Activated naive CD4-positive, alpha-beta T cell treated with Interleukin-2 at 50 U/mL for 16 hours (primary cell): ENCODE data around the gene BACH2.
"Not testable (repeated sequence)": the region's sequence is repeated elsewhere in the genome, so short reads cannot be mapped to it uniquely, and the experiment has no call there.

Experiments used
- DNase-seq: peaks from one replicate; pipeline ENCODE4 v3.0.0-alpha.2; 2020

Gene BACH2

DNA sequence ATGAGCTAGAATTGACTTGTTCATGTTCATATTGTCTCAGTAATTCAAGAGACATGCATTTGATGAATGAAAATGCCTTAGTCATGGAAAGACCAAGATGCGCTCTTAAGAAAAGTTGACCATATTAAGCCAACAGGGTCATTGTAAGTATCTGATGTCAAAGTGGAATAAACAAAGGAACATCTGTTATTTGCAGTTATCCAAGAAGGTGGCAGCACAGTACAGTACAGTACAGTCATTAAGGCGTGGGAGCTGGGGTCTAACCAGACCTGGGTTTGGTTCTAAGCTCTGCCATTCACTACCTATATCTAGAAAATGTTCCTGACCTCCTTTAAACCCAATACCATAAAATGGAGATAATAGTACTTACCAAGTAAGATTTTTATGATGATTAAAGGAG, 178.1 kb downstream of the BACH2 start:
- no peak for DNase-seq

DNA sequence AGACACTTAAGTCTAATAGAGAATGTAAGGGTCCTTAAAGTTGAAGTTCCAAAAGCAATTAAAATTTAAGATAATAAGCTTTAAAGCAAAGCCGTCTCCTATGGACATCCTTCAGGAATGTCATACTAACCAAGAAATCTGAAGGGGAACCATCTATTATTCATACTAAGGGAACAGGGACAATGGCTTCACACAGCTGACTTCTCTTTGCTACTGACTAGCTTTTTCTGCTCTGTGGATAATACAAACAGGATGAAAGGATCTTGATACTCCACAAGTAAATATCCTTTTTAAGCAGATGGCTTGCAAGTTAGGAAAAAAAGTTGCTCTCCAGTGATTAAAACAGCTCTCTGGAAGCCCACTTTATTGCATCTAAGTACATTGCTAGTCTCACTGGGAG, 178.6 kb downstream of the BACH2 start:
- DNase-seq: no peak

DNA sequence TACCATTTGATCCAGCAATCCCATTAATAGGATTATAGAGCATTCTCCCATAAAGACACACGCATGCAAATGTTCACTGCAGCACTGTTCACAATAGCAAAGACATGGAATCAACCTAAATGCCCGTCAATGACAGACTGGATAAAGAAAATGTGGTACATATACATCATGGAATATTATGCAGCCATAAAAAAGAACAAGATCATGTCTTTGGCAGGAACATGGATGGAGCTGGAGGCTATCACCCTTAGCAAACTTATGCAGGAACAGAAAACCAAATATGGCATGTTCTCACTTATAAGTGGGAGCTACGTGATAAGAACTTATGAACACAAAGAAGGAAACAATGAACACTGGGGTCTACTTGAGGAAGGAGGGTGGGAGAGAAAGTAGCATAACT, 180.5 kb downstream of the BACH2 start:
- DNase-seq: not testable (repeated sequence)

DNA sequence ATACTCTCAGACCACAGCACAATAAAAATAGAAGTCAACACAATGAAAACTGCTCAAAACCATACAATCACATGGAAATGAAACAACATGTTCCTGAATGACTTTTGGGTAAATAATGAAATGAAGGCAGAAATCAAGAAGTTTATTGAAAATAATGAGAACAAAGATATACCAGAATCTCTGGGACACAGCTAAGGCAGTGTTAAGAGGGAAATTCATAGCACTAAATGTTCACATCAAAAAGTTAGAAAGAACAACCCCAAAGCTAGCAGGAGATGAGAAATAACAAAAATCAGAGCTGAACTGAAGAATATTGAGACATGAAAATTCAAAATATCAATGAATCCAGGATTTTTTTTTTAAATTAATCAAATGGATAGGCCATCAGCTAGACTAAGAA, 183.3 kb downstream of the BACH2 start:
- no peak for DNase-seq

DNA sequence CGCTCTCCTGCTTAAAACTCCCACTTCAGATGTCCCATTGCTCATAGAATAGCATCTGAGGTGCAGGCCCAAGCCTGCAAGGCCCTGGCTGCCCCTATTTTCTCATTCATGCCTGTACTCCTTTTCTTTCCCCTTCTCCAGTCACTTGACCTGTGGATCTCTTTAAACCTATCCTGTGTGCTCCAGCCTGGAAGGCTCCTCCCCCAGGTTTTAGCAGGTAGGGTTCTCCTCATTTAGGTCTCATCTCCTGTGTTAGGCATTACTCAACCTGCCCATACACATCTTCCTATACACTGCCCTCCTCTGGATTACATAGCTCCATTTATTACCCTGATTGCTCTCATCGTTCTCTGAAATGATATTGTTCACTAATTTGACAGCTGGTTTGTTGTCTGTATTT, 185.3 kb downstream of the BACH2 start:
- no peak for DNase-seq

DNA sequence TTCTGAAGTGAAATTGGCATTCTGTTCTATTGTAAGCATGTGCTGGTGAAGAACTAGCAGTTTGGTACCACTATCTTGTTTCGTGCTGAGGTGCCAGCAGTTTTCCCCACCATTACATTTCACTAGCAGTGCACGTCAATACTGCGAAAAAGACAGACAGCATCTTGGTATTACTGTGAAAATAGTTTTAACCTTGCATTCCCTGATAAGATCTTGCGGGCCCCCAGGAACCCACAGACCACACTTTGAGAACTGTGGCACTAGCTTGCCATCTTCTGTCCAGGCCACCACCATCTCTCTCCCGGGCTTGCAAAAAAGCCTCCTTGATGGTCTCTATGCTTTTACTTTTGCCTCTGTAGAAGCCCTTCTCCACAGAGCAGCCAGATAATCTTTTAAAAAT, 185.7 kb downstream of the BACH2 start:
- DNase-seq: peak; percentile 59

DNA sequence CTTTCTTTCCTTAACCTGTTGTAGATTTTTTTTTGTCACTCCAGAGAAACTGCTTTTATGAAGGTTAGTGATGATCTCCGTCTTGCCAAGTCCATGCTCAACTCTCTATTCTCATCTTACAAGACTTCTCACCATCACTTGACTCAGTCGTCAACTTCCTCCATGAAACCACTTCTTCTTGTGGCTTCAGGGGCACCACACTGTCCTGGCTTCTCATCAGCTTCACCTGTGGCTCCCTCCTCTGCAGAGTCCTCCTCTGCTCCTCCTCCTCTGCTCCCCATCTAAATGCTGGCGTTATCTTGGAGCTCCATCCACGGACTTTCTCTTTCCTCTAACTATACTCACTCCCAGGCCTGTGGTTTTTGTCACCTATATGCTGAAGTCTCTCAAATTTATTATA, 187.5 kb downstream of the BACH2 start:
- no peak for DNase-seq

DNA sequence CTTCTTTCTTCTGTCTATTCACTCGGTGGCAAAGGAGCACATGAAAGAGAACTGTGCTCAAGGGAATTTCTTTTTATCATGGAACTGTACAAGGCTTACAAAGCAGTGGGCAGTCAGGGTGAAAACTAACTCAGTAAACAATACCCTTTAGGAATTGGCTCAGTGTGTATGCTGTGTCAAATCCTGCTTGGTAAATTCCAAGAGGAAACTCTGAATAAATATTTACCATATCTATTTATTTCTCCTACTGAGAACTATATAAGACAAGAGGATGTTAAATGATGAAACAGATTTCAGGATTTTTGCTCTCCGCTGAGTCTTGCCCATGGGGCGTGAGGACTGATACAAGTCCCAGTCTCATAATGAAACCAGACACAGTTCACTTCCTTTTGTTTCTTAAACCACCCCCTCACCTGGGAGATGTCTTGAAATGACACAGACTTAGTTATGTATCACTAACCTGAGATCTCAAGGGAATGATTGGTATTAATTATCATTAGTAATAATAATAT, 188.8 kb downstream of the BACH2 start:
- DNase-seq: peak; percentile 30

DNA sequence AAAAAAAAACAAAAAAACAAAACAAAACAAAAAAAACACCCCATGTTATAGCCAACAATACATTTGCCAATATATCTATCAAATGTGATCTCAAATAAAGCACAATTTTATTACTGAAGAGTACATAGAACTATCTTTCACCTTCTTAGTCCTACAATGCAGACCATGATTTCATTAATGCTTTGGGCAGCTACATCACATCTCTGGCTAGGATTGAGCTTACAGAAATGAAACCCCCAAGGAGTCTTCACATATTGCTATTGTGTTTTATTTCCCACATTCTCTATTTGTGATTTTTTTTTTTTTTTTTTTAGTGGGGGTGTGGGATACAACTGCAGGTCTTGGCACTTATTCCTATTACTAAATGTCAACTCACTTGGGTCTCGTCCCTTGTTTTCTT, 189.3 kb downstream of the BACH2 start:
- DNase-seq: no peak

DNA sequence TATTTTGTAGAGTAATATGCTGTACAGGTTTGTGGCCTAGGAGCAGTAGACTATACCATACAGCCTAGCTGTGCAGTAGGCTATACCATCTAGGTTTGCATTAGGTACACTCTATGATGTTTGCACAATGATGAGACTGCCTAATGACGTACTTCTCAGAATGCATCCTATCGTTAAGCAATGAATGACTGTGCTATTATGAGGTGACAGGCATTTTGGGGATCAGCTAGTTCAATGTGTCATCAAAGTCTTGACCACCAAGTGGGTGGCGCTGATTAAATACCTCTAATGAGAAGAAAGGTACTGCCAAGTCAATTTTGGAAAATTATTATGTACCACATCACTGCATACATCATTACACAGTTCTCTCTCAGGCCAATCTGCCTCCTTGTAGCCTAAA, 190.2 kb downstream of the BACH2 start:
- DNase-seq: no peak

DNA sequence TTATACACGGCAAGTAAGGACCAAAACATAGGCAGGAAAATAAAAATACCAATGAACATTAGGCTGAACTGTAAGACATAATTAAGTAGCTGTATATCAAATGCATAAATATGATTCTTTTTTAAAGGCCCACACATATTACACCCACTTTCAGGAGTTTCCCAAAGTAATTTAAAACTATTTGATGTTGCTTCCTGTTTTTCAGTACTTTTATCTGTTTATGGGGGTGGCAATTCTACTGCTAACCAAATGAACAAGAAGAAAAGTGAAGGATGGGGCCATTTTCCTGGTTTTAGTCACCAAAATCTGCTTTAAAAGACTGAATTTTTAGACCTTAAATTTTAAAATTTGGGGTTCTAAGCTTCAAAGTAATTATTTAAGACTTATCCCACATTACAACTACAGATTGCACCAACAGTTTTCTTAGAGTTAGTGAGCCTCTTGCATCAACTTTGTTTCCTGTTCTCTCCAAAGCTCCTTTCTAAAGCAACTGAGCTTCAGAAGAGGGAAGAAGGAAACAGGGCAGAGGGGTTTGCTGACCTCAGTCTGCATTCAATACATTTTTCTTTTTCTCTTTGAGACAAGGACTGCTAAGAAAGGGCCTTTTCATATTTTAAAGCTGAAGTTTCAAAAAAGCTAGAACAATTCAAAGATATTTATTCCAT, 191.0 kb downstream of the BACH2 start:
- no peak for DNase-seq

DNA sequence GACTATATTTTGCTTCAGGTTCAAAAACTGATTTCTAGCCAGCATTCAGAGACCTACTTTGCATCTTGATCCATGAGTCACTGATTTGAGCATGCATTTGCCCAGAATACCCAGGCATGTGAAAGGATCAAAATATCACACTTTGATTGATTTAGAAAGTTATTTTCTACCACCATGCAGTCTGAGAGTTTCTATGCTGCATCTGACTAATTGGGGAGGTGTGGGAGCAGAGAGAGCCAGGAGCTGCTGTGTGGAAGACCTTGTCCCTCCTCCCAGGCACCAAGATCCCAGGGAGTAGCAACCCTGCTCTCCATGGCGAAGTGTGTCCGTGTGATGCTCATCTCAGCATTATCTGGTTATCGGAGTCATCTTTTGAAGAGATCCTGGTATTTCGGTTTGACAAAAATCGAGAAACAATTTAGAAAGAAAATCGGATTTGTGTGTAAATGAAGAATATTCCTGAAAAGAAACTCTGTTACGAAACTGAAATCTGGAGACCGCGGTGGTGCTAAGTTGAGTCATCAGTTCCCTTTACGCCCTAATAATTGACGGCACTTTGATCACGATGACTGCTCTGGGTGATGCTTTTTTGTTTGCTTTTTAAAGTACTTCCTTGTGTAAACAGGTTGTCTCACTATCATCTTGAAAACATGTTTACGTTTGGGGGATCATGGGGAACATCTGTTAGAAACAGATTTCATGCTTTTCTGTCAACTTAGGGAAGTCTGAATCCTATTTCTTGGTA, 193.4 kb downstream of the BACH2 start:
- DNase-seq: peak; percentile 59

DNA sequence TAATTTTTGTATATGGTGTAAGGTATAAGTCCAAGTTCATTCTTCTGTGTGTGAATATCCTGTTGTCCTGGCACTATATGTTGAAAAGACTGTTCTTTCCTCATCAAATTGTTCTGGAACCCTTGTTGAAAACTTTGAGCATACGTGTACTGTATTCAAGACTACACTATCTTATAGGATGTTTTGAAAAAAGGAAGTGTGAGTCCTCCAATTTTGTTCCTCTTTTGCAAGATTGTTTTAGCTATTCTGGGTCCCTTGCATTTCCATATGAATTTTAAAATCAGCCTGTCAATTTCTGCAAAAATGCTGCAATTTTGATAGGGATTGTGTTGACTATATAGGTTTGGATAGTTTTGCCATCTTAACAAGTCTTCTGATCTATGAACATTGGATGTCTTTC, 195.2 kb downstream of the BACH2 start:
- DNase-seq: no peak

DNA sequence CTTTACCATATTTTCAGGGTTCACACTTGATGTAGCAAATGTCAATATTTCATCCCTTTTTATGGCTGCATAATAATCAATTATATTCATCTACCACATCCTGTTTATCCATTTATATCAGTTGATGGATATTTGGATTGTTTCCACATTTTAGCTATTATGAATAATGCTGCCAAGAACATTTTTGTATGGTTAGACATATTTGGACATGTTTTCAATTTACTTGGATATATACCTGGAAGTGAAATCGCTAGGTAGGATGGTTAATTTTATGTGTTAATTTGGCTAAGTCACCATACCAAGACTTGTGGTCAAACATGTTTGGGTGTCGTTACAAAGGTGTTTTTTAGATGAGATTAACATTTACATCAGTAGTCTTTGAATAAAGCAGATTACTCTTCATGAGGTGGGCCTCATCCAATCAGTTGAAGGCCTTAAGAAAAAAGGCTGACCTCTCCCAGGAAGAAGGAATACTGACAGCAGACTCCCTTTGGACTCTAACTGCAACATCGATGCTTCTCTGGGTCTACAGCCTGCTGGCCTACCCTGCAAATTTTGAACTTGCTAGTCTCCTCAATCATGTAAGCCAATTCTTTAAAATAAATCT, 196.5 kb downstream of the BACH2 start:
- no peak for DNase-seq

DNA sequence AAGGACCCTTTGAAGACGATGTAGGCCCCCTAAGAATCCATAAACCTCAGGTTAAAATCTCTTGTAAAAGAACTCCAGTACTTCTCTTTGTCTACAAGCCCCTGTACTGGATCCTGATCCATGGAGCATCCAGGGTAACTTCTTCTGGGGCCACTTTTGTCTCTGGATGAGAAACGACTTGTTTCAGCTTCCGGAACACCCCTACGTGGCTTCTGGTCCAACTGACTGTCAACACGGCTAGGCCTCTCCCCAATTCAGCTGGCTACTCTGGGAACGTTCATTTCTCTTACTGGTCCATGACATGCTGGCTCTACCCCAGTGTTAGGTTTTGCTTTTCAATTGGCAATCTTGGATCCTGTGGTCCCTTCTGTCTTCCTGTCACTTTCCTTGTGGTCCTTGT, 198.0 kb downstream of the BACH2 start:
- no peak for DNase-seq

DNA sequence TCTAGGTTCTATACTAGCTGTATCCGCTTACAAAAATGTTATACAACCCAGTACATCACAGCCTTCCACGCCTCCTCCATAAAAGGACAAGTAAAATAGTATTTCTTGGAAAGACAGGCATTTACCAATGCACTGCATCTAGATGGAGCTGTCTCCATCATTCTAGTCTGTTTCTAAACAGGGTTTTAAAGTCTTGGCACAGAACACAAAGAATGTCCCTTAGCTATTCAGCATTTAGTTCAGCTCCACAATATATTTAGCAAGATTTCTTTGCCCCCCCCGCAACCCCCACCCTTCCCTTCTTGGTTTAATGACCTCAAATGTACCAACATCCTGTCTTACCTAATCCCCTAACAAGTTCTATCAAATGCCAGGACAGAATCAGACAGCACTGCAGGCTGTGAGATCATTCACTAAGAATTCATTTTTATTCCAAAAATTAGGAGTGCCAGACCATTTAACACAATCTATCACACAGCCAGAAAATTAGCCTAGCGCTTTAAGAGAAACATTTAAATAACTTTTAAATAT, 198.6 kb downstream of the BACH2 start:
- no peak for DNase-seq

DNA sequence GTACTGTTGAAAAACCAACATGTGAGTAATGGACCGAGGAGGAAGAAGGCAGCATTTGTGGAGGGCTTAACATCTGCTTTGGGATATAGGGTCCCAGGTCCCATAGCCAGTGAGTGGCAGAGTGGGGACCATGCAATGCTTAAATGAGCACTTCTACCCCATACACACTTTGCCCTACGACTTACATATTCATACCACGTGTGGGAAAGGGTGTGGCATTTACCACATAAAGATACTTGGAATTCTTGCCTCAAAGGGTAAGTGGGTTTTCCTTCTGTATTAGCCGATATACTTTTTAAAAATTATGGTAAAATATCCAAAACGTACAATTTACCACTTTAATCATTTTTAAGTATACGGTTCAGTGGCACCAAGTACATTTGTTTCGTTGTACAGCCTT, 199.3 kb downstream of the BACH2 start:
- DNase-seq: no peak

DNA sequence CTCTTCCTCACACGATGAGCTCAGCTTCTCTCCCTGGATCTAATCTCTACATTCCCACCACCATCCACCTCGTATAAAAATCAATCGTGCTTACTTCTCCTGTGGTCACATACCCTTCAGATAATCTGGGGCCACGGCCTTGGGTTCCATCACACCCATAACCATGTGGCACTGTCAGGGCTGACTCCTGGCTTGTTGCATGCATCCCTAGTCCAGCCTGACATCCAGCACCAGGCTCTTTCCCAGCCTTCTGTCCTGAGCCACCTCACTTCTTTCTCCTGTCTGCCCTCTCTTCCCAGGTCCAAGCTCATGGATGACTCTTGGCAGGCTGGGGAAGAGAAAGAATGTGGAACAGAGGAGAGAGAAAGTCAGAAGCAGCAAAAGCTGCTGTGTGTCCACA, 199.8 kb downstream of the BACH2 start:
- DNase-seq: no peak

DNA sequence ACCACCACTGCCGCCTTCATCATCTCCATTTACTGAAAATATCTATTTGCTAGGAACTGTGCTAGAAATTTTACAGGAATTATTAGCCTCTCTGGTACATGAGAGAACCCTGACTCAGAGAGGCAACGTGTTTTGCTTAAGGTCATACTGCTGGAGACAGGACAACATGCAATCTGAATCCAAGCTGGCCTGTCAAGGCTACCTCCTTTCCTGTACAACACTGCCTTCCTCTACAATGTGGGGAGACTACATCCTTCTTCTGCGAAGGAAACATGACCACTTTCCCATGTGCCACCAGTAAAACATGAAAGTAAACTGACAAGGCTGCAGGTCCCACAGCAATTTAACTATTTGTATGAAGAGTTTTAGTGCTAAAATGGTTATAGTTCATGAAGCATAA, 200.9 kb downstream of the BACH2 start:
- DNase-seq: no peak

DNA sequence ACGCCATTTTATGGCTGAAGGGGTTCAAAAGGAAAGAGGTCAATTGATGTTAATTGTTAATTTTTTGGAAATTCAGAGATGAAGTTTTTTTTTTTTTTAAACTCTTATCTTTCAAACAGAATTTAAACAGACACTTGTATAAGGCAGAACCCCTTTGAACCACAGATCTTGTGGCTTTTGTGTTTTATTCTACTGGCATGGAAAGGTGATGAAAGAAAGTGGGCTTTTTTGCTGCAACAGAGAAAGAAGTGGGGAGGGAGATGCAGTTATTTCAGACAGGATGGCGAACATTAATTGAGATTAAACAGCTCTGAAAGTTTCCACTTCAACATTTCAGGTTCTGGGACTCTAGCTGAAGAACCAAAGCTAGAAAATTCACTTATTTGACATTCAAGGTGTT, 201.5 kb downstream of the BACH2 start:
- no peak for DNase-seq

DNA sequence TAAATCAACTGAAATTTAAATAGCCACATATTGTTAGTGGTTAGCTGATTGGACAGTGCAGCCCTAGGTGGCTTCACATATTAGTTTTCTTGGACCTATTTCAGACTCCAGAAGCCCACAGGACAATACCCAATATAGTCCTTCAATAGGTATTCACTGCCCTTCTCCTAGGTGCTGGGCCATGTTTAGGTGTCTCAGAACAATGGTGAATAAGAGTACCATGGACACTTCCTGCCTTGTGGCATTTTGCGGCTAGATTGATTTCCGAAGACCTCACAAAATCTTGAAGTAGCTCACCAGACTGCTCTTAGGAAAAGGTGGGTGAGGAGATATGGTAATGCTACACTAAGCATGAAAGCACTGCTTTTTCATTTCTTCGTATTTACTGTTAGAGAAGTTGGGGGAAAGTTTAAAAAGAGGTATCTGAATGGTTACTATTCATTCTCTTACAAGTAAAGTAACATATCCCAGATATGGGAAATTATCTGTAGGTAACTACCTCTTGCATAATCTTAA, 203.0 kb downstream of the BACH2 start:
- no peak for DNase-seq

DNA sequence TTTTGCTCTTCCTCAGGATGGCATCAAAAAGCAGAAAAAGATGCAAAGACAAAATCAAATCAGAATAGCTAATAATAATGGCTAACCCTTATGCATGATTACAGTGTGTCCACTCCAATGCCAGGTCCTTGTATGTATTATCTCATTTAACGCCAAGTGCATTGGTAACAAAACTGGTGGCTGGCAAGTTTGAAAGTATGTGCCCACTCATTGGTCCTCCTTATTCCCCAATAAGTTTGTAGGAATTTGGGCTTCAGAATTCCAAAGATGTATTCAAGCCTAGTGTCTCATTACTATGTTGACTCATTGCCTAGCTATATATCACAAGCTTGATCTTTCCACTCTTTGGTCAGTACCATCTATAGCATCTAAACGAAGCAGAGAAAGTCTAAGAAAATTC, 205.8 kb downstream of the BACH2 start:
- no peak for DNase-seq

DNA sequence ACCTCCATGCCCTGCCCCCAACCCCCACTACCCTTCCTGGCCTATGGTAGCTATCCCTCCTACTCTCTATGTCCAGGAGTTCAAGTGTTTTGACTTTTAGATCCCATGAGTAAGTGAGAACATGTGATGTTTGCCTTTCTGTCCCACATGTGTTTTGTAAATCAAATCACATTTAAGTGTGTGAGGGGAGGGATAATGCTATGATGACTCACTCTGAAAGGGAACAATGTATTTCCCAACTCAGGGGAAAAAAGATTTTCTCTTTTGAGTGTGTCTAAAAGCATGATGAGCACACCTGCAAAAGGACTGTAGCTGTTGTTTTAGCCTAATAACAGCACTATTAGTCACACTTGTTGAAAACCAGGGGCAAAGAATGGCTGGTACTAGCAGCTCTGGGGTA, 208.6 kb downstream of the BACH2 start:
- DNase-seq: no peak
